ENCODE measurements around the gene EPHA5.

DNA sequence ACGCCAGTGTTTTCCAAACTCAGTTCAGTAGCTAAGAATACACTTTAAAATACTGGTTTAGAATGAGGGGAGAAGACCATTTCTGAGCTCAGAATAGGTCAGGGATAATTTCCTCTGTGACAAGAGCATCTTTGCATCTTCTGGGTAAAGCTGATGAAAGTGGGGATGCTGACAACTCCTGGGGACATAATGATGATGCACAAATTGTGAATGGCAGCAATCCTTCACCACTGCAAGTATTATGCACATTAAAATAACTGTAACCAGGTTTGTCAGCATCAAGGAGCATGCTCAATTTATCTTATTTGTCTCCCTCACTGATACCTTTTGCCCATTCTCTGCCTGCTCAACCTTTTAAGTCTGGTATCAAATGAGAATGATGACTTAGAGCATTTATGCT lies 248.2 kb downstream of the EPHA5 start:
- TF ChIP-seq CTCF (optimal IDR thresholded peaks at IDR 0.05 in 1 of 3, IDR thresholded peaks at IDR 0.05 in 1 of 3, conservative IDR thresholded peaks at IDR 0.05 in 1 of 3; ENCODE audit: extremely low read depth in 1 of 3, insufficient read depth in 2 of 3, low read length in 3 of 3): no peak
- no peak for TF ChIP-seq EZH2 (IDR thresholded peaks at IDR 0.05; ENCODE audit: low read length)

Data from keratinocyte (primary cell).